Activated CD4-positive, alpha-beta T cell treated with anti-CD3 and anti-CD28 coated beads, Interleukin-2, amount 10 ng/mL, durations not matched to agents 7 days and 5 days (primary cell): Measurements from ENCODE around the gene COX5A. TPM values are rescaled to one million over a fixed set of nuclear protein-coding genes. Genes with fewer than 3 reads are reported as not detected.

ENCODE experiments used
- CTCF ChIA-PET: fragments of 350-600 bp; sonication (Branson Sonifier 250); formaldehyde crosslinking; loops from one replicate; lab custom pipeline; 2021; ENCODE audit warnings: antibody characterized with exemption; lab: Charles Lee
- POLR2A ChIA-PET: fragments of 350-600 bp; sonication (Branson Sonifier 250); formaldehyde crosslinking; loops from one replicate; lab custom pipeline; 2021; ENCODE audit warnings: antibody characterized with exemption; lab: Charles Lee
- DNase-seq: peaks from one replicate; pipeline ENCODE4 v3.0.0-alpha.2; 2020
- H3K27ac Mint-ChIP-seq: one replicate; pipeline ENCODE4 v1.8.0; 2021; ENCODE audit warnings: mild to moderate bottlenecking, moderate library complexity, mixed read lengths
- H3K27me3 Mint-ChIP-seq: one replicate; pipeline ENCODE4 v1.8.0; 2021; ENCODE audit warnings: mixed read lengths
- H3K36me3 Mint-ChIP-seq: one replicate; pipeline ENCODE4 v1.8.0; 2021; ENCODE audit warnings: low read depth, mixed read lengths
- H3K4me1 Mint-ChIP-seq: one replicate; pipeline ENCODE4 v1.8.0; 2021; ENCODE audit warnings: mixed read lengths
- H3K4me3 Mint-ChIP-seq: one replicate; pipeline ENCODE4 v1.8.0; 2021; ENCODE audit warnings: mild to moderate bottlenecking, moderate library complexity, mixed read lengths
- H3K9me3 Mint-ChIP-seq: one replicate; pipeline ENCODE4 v1.8.0; 2021; ENCODE audit warnings: mixed read lengths
- total RNA-seq, 2 experiments: library from RNA; stranded (reverse); gene quantifications; one replicate each; pipeline ENCODE4 v1.2.3, GENCODE V29; 2021

COX5A gene
- total RNA-seq, 2 experiments from 2014 or later = 236 to 239 TPM

- no peaks in the 10 kb centered on the region for H3K36me3 Mint-ChIP-seq
- H3K27me3 Mint-ChIP-seq = peaks cover 39% of the 10 kb centered on the region
- H3K4me1 Mint-ChIP-seq = peaks cover 36% of the 10 kb centered on the region
- no peak overlapping the region for H3K4me3 Mint-ChIP-seq
- no peak for DNase-seq
- no peaks in the 10 kb centered on the region for H3K9me3 Mint-ChIP-seq
- H3K27ac Mint-ChIP-seq = no peak overlapping the region
- CTCF ChIA-PET = interaction anchor here (0.8 to 3.6 kb wide), 4 partner anchors 18 to 192 kb away, joined by 3 to 14 read pairs (median 4); no protein-coding TSS in a partner anchor
- POLR2A ChIA-PET = no interaction called here
These were observed 23.7 kb upstream of the COX5A start for GRCh38 chr15:74961616-74962015.

- Mint-ChIP-seq H3K36me3 (no peaks in the 10 kb centered on the region), H3K27ac (no peak overlapping the region), H3K9me3 (no peaks in the 10 kb centered on the region), H3K4me3 (no peak overlapping the region), H3K27me3 (peaks cover 39% of the 10 kb centered on the region), H3K4me1 (peaks cover 37% of the 10 kb centered on the region)
- no peak for DNase-seq
- ChIA-PET POLR2A (no interaction called here), CTCF (interaction anchor here (0.8 to 3.6 kb wide), 4 partner anchors 18 to 191 kb away, joined by 3 to 14 read pairs (median 4); no protein-coding TSS in a partner anchor)
These were observed 23.2 kb upstream of the COX5A start for GRCh38 chr15:74960995-74961588.

- CTCF ChIA-PET = interaction anchor here (1.2 to 3.6 kb wide), 4 partner anchors 10 to 190 kb away, joined by 3 to 14 read pairs (median 6); no protein-coding TSS in a partner anchor
- H3K27me3 Mint-ChIP-seq = peaks cover 39% of the 10 kb centered on the region
- H3K4me1 Mint-ChIP-seq = peaks cover 45% of the 10 kb centered on the region
- POLR2A ChIA-PET = no interaction called here
- H3K4me3 Mint-ChIP-seq = no peak overlapping the region
- H3K27ac Mint-ChIP-seq = no peak overlapping the region
- H3K9me3 Mint-ChIP-seq = no peaks in the 10 kb centered on the region
- DNase-seq = no peak
- no peaks in the 10 kb centered on the region for H3K36me3 Mint-ChIP-seq
These were observed 22.4 kb upstream of the COX5A start for GRCh38 chr15:74960286-74960685.

GRCh38 chr15:74959586-74959939, 21.7 kb upstream of the COX5A start:
- DNase-seq = no peak
- Mint-ChIP-seq H3K9me3 (no peaks in the 10 kb centered on the region), H3K27ac (peak overlapping the region; percentile 39), H3K36me3 (no peaks in the 10 kb centered on the region), H3K27me3 (peaks cover 38% of the 10 kb centered on the region), H3K4me3 (no peak overlapping the region), H3K4me1 (peaks cover 48% of the 10 kb centered on the region)
- CTCF ChIA-PET = interaction anchor here (1.2 to 3.6 kb wide), 4 partner anchors 9 to 190 kb away, joined by 3 to 14 read pairs (median 6); no protein-coding TSS in a partner anchor
- POLR2A ChIA-PET = no interaction called here

- Mint-ChIP-seq H3K9me3 (no peaks in the 10 kb centered on the region), H3K36me3 (no peaks in the 10 kb centered on the region), H3K27ac (peak overlapping the region; percentile 39), H3K4me3 (peak overlapping the region; percentile 47), H3K4me1 (peaks cover 48% of the 10 kb centered on the region), H3K27me3 (peaks cover 38% of the 10 kb centered on the region)
- DNase-seq = no peak
- ChIA-PET POLR2A (no interaction called here), CTCF (interaction anchor here (0.5 to 3.6 kb wide), 6 partner anchors 9 to 189 kb away, joined by 3 to 14 read pairs (median 5); partner anchors contain the start of gene SCAMP5)
These were observed 21.2 kb upstream of the COX5A start for GRCh38 chr15:74958908-74959585.

- ChIA-PET CTCF (interaction anchor here (1.1 to 3.0 kb wide), 3 partner anchors 8 to 52 kb away, joined by 3 to 9 read pairs (median 7); partner anchors contain the start of gene SCAMP5), POLR2A (no interaction called here)
- no peaks in the 10 kb centered on the region for H3K36me3 Mint-ChIP-seq
- H3K4me3 Mint-ChIP-seq = peak overlapping the region; percentile 27
- peaks cover 38% of the 10 kb centered on the region for H3K27me3 Mint-ChIP-seq
- peak overlapping the region; percentile 1 for H3K27ac Mint-ChIP-seq
- DNase-seq = no peak
- H3K9me3 Mint-ChIP-seq = no peaks in the 10 kb centered on the region
- H3K4me1 Mint-ChIP-seq = peaks cover 48% of the 10 kb centered on the region
These were observed 20.5 kb upstream of the COX5A start for GRCh38 chr15:74958320-74958907.

GRCh38 chr15:74957476-74958035, 19.7 kb upstream of the COX5A start:
- POLR2A ChIA-PET = interaction anchor here (1.0 kb wide), 1 partner anchor 8 kb away, joined by 3 read pairs; no protein-coding TSS in a partner anchor
- H3K4me3 Mint-ChIP-seq = peak overlapping the region; percentile 72
- peaks cover 38% of the 10 kb centered on the region for H3K27me3 Mint-ChIP-seq
- H3K27ac Mint-ChIP-seq = no peak overlapping the region
- CTCF ChIA-PET = interaction anchor here (0.8 to 3.0 kb wide), 7 partner anchors 9 to 179 kb away, joined by 3 to 7 read pairs (median 3); partner anchors contain the start of gene SCAMP5
- peaks cover 48% of the 10 kb centered on the region for H3K4me1 Mint-ChIP-seq
- no peak for DNase-seq
- H3K9me3 Mint-ChIP-seq = no peaks in the 10 kb centered on the region
- no peaks in the 10 kb centered on the region for H3K36me3 Mint-ChIP-seq

- Mint-ChIP-seq H3K27me3 (peaks cover 38% of the 10 kb centered on the region), H3K36me3 (no peaks in the 10 kb centered on the region), H3K27ac (peak within 1 kb of the TSS; percentile 78), H3K4me1 (peaks cover 48% of the 10 kb centered on the region), H3K9me3 (no peaks in the 10 kb centered on the region), H3K4me3 (peak within 1 kb of the TSS; percentile 72)
- ChIA-PET CTCF (interaction anchor here (0.5 to 3.0 kb wide), 11 partner anchors 9 to 178 kb away, joined by 3 to 7 read pairs (median 3); partner anchors contain the start of gene SCAMP5), POLR2A (interaction anchor here (1.0 kb wide), 1 partner anchor 9 kb away, joined by 3 read pairs; no protein-coding TSS in a partner anchor)
- DNase-seq = peak; percentile 72
These were observed 19.0 kb upstream of the COX5A start, which contains the start of gene RPP25 for GRCh38 chr15:74956648-74957475. Gene RPP25 (minus strand): TSS chr15:74956772. CDS start chr15:74956583, 189 bp downstream.

GRCh38 chr15:74955796-74956647, 18.1 kb upstream of the COX5A start:
- POLR2A ChIA-PET = no interaction called here
- H3K9me3 Mint-ChIP-seq = no peaks in the 10 kb centered on the region
- no peaks in the 10 kb centered on the region for H3K36me3 Mint-ChIP-seq

GRCh38 chr15:74955017-74955416, 17.1 kb upstream of the COX5A start:
- CTCF ChIA-PET = interaction anchor here (0.7 to 1.3 kb wide), 5 partner anchors 8 to 247 kb away, joined by 3 to 4 read pairs (median 3); partner anchors contain the start of genes C15orf39 and CYP1A2
- POLR2A ChIA-PET = interaction anchor here (0.7 kb wide), 1 partner anchor 13 kb away, joined by 5 read pairs; no protein-coding TSS in a partner anchor
- H3K36me3 Mint-ChIP-seq = no peaks in the 10 kb centered on the region
- H3K9me3 Mint-ChIP-seq = no peaks in the 10 kb centered on the region
- peaks cover 39% of the 10 kb centered on the region for H3K4me1 Mint-ChIP-seq
- peak overlapping the region; percentile 45 for H3K4me3 Mint-ChIP-seq
- no peak for DNase-seq
- peaks cover 26% of the 10 kb centered on the region for H3K27me3 Mint-ChIP-seq
- H3K27ac Mint-ChIP-seq = no peak overlapping the region

More at GRCh38 chr15:74955796-74956647, 18.1 kb upstream of the COX5A start:
- peaks cover 42% of the 10 kb centered on the region for H3K4me1 Mint-ChIP-seq
- CTCF ChIA-PET = interaction anchor here (0.8 to 3.0 kb wide), 11 partner anchors 9 to 246 kb away, joined by 3 to 7 read pairs (median 4); partner anchors contain the start of genes C15orf39, CYP1A2 and SCAMP5
- DNase-seq = peak; percentile 73
- peak overlapping the region; percentile 31 for H3K27ac Mint-ChIP-seq
- H3K27me3 Mint-ChIP-seq = peaks cover 34% of the 10 kb centered on the region
- H3K4me3 Mint-ChIP-seq = peak overlapping the region; percentile 72
